Trophoblast cell (in vitro differentiated cells and primary cell): ENCODE results near the gene RSBN1L.

Experiments
- DNase-seq, 2 donors: peaks; one replicate each; pipeline ENCODE4 v3.0.0-alpha.2; 2016
- H2AFZ ChIP-seq: 2 replicates; pipeline ENCODE4 v1.6.1; 2013; ENCODE audit warnings: low read length, moderate library complexity, mild to moderate bottlenecking; ENCODE audit not compliant: insufficient read depth, poor library complexity
- H2AK5ac ChIP-seq: 2 replicates; pipeline ENCODE4 v1.6.1; 2013; ENCODE audit warnings: mild to moderate bottlenecking, low read length
- H2BK120ac ChIP-seq: 2 replicates; pipeline ENCODE4 v1.6.1; 2013; ENCODE audit warnings: low read length, mild to moderate bottlenecking, moderate library complexity; ENCODE audit not compliant: insufficient read depth, poor library complexity
- H2BK12ac ChIP-seq: 2 replicates; pipeline ENCODE4 v1.6.1; 2013; ENCODE audit warnings: mild to moderate bottlenecking, low read length, moderate library complexity
- H2BK5ac ChIP-seq: 2 replicates; pipeline ENCODE4 v1.6.1; 2013; ENCODE audit warnings: low read length, low read depth, moderate library complexity, mild to moderate bottlenecking; ENCODE audit not compliant: poor library complexity
- H3K14ac ChIP-seq: 2 replicates; pipeline ENCODE4 v1.6.1; 2013; ENCODE audit warnings: mild to moderate bottlenecking, low read length
- H3K18ac ChIP-seq: 2 replicates; pipeline ENCODE4 v1.6.1; 2013; ENCODE audit warnings: mild to moderate bottlenecking, low read length
- H3K23ac ChIP-seq: 2 replicates; pipeline ENCODE4 v1.6.1; 2013; ENCODE audit warnings: low read length
- H3K27ac ChIP-seq: 2 replicates; pipeline ENCODE4 v1.5.1; 2013; ENCODE audit warnings: low read depth, mild to moderate bottlenecking, inconsistent platforms, low read length, moderate library complexity
- H3K27me3 ChIP-seq: 2 replicates; pipeline ENCODE4 v1.6.1; 2013; ENCODE audit warnings: inconsistent platforms, mild to moderate bottlenecking, low read length, moderate library complexity; ENCODE audit not compliant: insufficient read depth
- H3K36me3 ChIP-seq, 2 experiments: 1 replicate in 1 of 2; 2 replicates in 1 of 2; pipeline ENCODE4 v1.6.1; 2013; ENCODE audit warnings: low read length in 2 of 2, mild to moderate bottlenecking in 2 of 2, moderate library complexity in 1 of 2; ENCODE audit not compliant: insufficient read depth in 2 of 2, control insufficient read depth in 1 of 2
- H3K4ac ChIP-seq: 2 replicates; pipeline ENCODE4 v1.6.1; 2013; ENCODE audit warnings: low read depth, mild to moderate bottlenecking, low read length, moderate library complexity
- H3K4me1 ChIP-seq, 2 experiments: 1 replicate in 1 of 2; 2 replicates in 1 of 2; pipeline ENCODE4 v1.6.1; 2013; ENCODE audit warnings: low read length in 2 of 2, mild to moderate bottlenecking in 2 of 2, moderate library complexity in 1 of 2; ENCODE audit not compliant: insufficient read depth in 2 of 2, control insufficient read depth in 1 of 2
- H3K4me2 ChIP-seq: 2 replicates; pipeline ENCODE4 v1.6.1; 2013; ENCODE audit warnings: inconsistent platforms, mild to moderate bottlenecking, low read length, moderate library complexity
- H3K4me3 ChIP-seq: 2 replicates; pipeline ENCODE4 v1.5.1; 2013; ENCODE audit warnings: mild to moderate bottlenecking, low read depth, low read length, inconsistent platforms
- H3K79me1 ChIP-seq: one replicate; pipeline ENCODE4 v1.6.1; 2013; ENCODE audit warnings: low read length
- H3K79me2 ChIP-seq: 2 replicates; pipeline ENCODE4 v1.6.1; 2013; ENCODE audit warnings: low read length, mild to moderate bottlenecking; ENCODE audit not compliant: control insufficient read depth, insufficient read depth, poor library complexity
- H3K9ac ChIP-seq: 2 replicates; pipeline ENCODE4 v1.6.1; 2013; ENCODE audit warnings: mild to moderate bottlenecking, low read length
- H3K9me3 ChIP-seq: 2 replicates; pipeline ENCODE4 v1.6.1; 2013; ENCODE audit warnings: low read depth, mild to moderate bottlenecking, control low read depth, inconsistent platforms, low read length; ENCODE audit not compliant: insufficient read depth
- H4K12ac ChIP-seq: 2 replicates; pipeline ENCODE4 v1.6.1; 2013; ENCODE audit warnings: low read depth, mild to moderate bottlenecking, low read length, moderate library complexity
- H4K8ac ChIP-seq: 2 replicates; pipeline ENCODE4 v1.6.1; 2013; ENCODE audit warnings: low read depth, mild to moderate bottlenecking, low read length, moderate library complexity
- H4K91ac ChIP-seq: one replicate; pipeline ENCODE4 v1.6.1; 2013; ENCODE audit warnings: low read depth, mild to moderate bottlenecking, low read length, moderate library complexity
- WGBS: extraction: QIAGEN DNeasy Blood & Tissue Kit; methylation state at CpG from one replicate; pipeline ENCODE4 v1.1.7; 2013; ENCODE audit warnings: missing lambda C conversion rate; ENCODE audit not compliant: insufficient read length, insufficient coverage; ENCODE audit errors: extremely low coverage; 5-methylcytosine and 5-hydroxymethylcytosine counted together

The RSBN1L gene

DNA sequence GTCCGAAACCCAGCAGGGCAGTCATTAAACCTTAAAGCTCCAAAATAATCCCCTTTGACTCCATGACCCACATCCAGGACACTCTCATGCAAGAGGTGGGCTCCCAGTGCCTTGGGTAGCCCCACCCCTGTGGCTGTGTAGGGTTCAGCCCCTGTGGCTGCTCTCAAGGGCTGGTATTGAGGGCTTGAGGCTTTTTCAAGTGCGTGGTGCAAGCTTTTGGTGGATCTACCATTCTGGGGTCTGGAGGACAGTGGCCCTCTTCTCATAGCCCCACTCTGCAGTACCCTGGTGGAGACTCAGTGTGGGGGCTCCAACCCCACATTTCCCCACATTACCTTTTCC is 50.5 kb downstream of the RSBN1L start:
- Histone ChIP-seq H3K36me3 (no peaks in the 10 kb centered on the region), H3K9me3 (no peaks in the 10 kb centered on the region), H3K27ac (no peak overlapping the region), H3K4me2 (no peak overlapping the region), H2BK12ac (no peak overlapping the region), H3K18ac (no peak overlapping the region), H3K4ac (no peak overlapping the region), H3K14ac (no peak overlapping the region), H2AK5ac (no peak overlapping the region), H3K27me3 (no peaks in the 10 kb centered on the region), H3K79me2 (no peaks in the 10 kb centered on the region), H4K91ac (no peak overlapping the region), H2AFZ (no peak overlapping the region), H2BK5ac (no peak overlapping the region), H4K12ac (no peak overlapping the region), H3K4me3 (no peak overlapping the region), H3K4me1 (no peaks in the 10 kb centered on the region), H2BK120ac (no peak overlapping the region), H3K9ac (no peak overlapping the region), H4K8ac (no peak overlapping the region), H3K23ac (no peak overlapping the region), H3K79me1 (no peaks in the 10 kb centered on the region)
- no peak for DNase-seq
- no CpG with 5 or more reads among the region's 2 CpGs for WGBS

DNA sequence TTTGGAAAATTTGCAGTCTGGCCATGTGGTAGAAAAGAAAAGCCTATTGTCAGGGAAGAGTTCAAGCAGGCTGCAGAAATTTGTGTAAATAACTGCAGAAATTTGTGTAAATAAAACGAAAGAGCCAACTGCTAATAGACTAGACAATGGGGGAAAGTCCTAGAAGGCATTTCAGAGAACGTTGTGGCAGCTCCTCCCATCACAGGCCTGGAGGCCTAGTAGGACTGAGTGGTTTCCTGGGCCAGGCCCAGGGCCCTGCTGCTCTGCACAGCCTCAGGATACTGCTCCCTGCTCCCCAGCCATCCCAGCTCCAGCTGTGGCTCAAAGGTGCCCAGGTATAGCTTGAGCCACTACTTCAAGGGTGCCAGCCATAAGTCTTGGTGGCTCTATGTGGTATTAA is 50.9 kb downstream of the RSBN1L start:
- H3K9me3 ChIP-seq = no peaks in the 10 kb centered on the region

DNA sequence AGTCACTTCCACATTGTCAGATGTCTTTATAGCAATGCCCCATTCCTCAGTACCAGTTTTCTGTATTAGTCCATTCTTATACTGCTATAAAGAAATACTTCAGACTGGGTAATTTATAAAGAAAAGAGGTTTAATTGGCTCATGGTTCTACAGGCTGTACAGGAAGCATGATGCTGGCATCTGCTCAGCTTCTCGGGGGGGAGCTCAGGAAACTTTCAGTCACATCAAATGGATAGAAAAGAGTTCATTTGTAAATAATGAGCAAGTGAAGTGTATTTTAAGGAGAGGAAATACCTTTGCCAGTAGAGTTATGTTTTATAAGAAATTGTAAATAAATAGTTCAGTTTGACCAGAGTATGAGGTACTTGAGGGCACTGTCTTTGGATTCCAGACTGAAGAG is 51.5 kb downstream of the RSBN1L start:
- Histone ChIP-seq H4K12ac (no peak overlapping the region), H2BK5ac (no peak overlapping the region), H3K18ac (no peak overlapping the region), H3K9me3 (no peaks in the 10 kb centered on the region), H2BK12ac (no peak overlapping the region), H3K27me3 (no peaks in the 10 kb centered on the region), H3K79me1 (no peaks in the 10 kb centered on the region), H2BK120ac (no peak overlapping the region), H3K27ac (no peak overlapping the region), H3K9ac (no peak overlapping the region), H3K4me3 (no peak overlapping the region), H4K91ac (no peak overlapping the region), H3K36me3 (no peaks in the 10 kb centered on the region), H2AK5ac (no peak overlapping the region), H3K14ac (no peak overlapping the region), H3K4me1 (no peaks in the 10 kb centered on the region), H3K4me2 (no peak overlapping the region), H2AFZ (no peak overlapping the region), H3K4ac (no peak overlapping the region), H4K8ac (no peak overlapping the region), H3K23ac (no peak overlapping the region), H3K79me2 (no peaks in the 10 kb centered on the region)
- DNase-seq = no peak
- no CpG with 5 or more reads among the region's 1 CpG for WGBS

More for the DNA sequence above, 50.9 kb downstream of the RSBN1L start:
- Histone ChIP-seq H3K27me3 (no peaks in the 10 kb centered on the region), H3K4me2 (no peak overlapping the region), H2BK5ac (no peak overlapping the region), H3K79me2 (no peaks in the 10 kb centered on the region), H2BK120ac (no peak overlapping the region), H4K12ac (no peak overlapping the region), H3K18ac (no peak overlapping the region), H3K23ac (no peak overlapping the region), H3K27ac (no peak overlapping the region), H2BK12ac (no peak overlapping the region), H4K91ac (no peak overlapping the region), H3K4me3 (no peak overlapping the region), H3K14ac (no peak overlapping the region), H2AFZ (no peak overlapping the region), H2AK5ac (no peak overlapping the region), H3K79me1 (no peaks in the 10 kb centered on the region), H3K9ac (no peak overlapping the region), H3K36me3 (no peaks in the 10 kb centered on the region), H3K4ac (no peak overlapping the region), H4K8ac (no peak overlapping the region), H3K4me1 (no peaks in the 10 kb centered on the region)
- WGBS = no CpG with 5 or more reads among the region's 2 CpGs
- no peak for DNase-seq

GRCh38 chr7:77752016-77752415 is 55.8 kb downstream of the RSBN1L start:
- Histone ChIP-seq H2AK5ac (no peak overlapping the region), H4K91ac (no peak overlapping the region), H2BK12ac (no peak overlapping the region), H2BK120ac (no peak overlapping the region), H2BK5ac (no peak overlapping the region), H3K23ac (no peak overlapping the region), H2AFZ (no peak overlapping the region), H3K27ac (no peak overlapping the region), H3K14ac (no peak overlapping the region), H4K8ac (no peak overlapping the region), H3K9me3 (no peaks in the 10 kb centered on the region), H4K12ac (no peak overlapping the region), H3K18ac (no peak overlapping the region), H3K4me2 (no peak overlapping the region), H3K36me3 (no peaks in the 10 kb centered on the region), H3K4me3 (no peak overlapping the region), H3K79me1 (no peaks in the 10 kb centered on the region), H3K4ac (no peak overlapping the region), H3K27me3 (no peaks in the 10 kb centered on the region), H3K4me1 (no peaks in the 10 kb centered on the region), H3K79me2 (no peaks in the 10 kb centered on the region), H3K9ac (no peak overlapping the region)
- no CpG with 5 or more reads among the region's 2 CpGs for WGBS
- DNase-seq = peak; percentile 84 to 93
